ENCODE results near the gene VEGFA. TPM values are rescaled to one million over a fixed set of nuclear protein-coding genes. Genes with fewer than 3 reads are reported as not detected.

VEGFA gene
- total RNA-seq, 4 donors from 2014 or later, result 39.2 to 58.5 (median 45.0) TPM

DNA sequence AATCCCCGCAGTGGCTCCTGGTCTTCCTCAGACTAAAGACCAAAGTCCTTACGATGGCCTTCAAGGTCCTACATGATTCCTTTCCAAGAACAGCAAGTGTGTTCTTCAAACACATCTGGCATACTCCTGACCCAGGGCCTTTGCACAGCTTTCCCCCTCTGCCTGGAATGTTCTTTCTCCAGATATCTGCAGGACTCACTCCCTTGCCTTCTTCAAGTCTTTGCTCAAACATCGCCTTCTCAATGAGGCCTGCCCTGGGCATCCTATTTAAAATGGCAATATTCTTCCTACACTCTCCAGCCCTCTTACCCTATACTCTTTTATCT lies 30.2 kb downstream of the VEGFA start:
- Histone ChIP-seq H3K4me1 (peaks cover 0 to 18% (median 0%) of the 10 kb centered on the region in 4 donors), H3K27me3 (no peaks in the 10 kb centered on the region), H3K36me3 (no peaks in the 10 kb centered on the region), H3K9me3 (no peaks in the 10 kb centered on the region), H3K27ac (replicated peaks in 1 of 4) (no peak overlapping the region), H3K4me3 (no peak overlapping the region)
- TF ChIP-seq POLR2A (IDR thresholded peaks at IDR 0.05; ENCODE audit: low read depth), result no peak
- no peak for TF ChIP-seq EP300 (IDR thresholded peaks at IDR 0.05)
- 64% methylated on average over 3 of the region's 3 CpGs for WGBS
- no peak for DNase-seq (ENCODE audit: extremely low spot score)
- intact Hi-C loops (cut with DNase I), result no loop called here

DNA sequence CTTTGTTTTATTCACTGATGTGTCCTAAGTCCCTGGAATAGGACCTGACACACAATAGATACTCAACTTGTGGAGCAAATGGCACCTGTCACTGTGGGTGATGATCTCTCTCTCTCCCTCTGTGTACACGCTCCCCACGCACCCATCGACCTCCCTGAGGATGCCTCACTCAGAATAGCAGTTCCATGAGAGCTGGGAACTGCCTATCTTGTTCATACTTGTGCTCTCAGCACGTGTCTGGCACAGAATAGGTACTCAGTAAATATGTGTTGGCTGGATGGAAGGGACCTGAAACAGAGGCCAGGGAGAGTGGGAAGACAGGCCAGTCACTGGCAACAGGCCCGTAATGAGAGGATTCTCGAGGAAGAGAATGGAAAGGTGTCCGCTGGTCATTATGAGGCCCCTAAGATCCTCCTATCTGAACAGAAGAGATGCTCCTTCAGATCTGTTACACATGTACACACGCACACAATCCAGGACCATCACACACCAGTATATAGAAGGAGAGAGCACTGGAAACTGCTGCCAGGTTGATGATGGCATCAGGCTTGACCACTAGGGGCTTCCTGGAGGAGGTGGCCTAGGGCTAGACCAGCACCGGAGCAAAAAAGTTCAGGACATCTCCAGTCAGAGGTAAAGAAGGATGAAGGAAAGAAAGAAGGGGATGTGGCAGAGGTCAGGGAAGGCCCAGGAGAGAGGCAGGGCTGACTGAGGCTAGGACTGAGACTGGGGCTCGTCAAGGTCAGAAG lies 30.9 kb downstream of the VEGFA start:
- Histone ChIP-seq H3K27me3 (no peaks in the 10 kb centered on the region), H3K27ac (replicated peaks in 1 of 4) (no peak overlapping the region), H3K9me3 (no peaks in the 10 kb centered on the region), H3K4me1 (peaks cover 0 to 18% (median 0%) of the 10 kb centered on the region in 4 donors), H3K4me3 (no peak overlapping the region), H3K36me3 (no peaks in the 10 kb centered on the region)
- TF ChIP-seq POLR2AphosphoS5 (IDR thresholded peaks at IDR 0.05) (no peak), EP300 (IDR thresholded peaks at IDR 0.05) (no peak)
- no peak for DNase-seq (ENCODE audit: extremely low spot score)
- WGBS, result 89% methylated on average over 10 of the region's 10 CpGs
- intact Hi-C loops (cut with DNase I), result no loop called here

DNA sequence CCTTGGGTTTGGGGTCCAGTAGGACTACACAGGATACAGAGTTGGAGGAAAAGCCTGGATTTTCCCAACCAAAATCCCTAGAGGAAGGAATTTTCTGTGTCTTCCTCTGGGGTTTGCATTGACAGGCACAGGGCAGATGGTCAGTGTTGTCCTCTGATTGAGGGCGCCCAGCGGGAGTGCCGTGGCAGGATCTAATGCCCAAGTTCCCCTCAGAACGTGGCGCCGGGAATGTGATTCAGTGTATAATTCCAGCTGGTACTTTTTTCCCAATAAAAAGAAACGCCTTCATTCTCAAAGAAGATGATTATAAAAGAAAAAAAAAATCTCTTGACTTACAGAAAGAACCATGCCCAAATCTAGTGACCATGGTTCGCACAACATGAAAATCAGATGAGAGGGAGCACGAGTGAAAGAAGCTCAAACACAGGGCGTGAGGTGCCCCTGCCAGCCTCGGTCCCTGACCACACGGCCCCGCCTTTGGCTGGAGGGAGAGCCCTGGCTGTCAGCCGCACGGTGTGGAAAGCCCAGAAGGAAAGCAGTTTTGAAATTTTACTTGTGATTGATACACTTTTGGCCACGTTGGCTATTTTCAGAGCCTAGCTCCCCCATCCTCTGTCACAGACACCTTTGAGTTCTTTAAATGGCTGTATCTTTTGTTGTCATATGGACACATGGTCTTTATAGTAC lies 31.6 kb downstream of the VEGFA start:
- DNase-seq (ENCODE audit: extremely low spot score), result no peak
- intact Hi-C loops (cut with DNase I), result no loop called here
- WGBS, result 83% methylated on average over 16 of the region's 16 CpGs

DNA sequence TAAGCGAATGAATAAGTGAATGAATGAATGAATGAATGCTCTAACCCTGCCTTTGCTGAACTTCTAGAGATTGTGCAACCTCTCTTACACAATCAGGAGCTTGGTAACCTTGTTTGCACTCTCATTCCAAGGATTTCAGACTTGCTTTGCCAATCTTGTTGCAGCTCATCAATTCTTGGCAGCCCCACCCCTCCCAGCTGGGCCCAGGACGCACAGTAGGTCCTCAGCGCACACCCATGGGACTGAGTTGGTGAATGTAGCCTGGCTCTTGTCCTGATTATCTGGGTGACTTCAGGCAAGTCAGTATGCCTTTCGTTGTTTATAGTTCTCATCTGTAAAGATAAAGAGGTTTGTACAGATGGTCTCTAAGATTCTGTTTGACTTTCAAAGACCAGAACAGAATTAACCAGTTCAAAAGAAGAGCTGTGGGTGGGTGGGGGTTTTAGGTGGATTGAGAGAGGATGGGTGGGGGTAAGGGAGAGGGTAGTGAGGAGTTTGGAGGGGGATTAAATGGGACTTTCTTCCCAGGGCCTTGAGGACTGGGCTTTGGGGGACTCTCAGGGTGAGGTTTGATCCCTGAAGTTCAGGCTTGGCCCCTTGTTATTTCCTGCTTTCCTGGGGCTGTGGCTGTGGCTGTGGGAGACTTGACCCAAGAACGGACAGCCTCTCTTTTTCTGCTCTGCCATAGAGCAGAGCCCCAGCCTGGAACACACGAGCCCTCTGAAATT lies 33.2 kb downstream of the VEGFA start:
- no peak for TF ChIP-seq EP300 (IDR thresholded peaks at IDR 0.05)
- Histone ChIP-seq H3K27ac (replicated peaks in 1 of 4) (no peak overlapping the region), H3K9me3 (no peaks in the 10 kb centered on the region), H3K36me3 (no peaks in the 10 kb centered on the region), H3K4me1 (peaks cover 0 to 16% (median 0%) of the 10 kb centered on the region in 4 donors), H3K27me3 (no peaks in the 10 kb centered on the region), H3K4me3 (no peak overlapping the region)
- WGBS, result 62% methylated on average over 6 of the region's 6 CpGs
- intact Hi-C loops (cut with DNase I), result no loop called here
- no peak for DNase-seq (ENCODE audit: extremely low spot score)

More for the DNA sequence above, 31.6 kb downstream of the VEGFA start:
- no peak for TF ChIP-seq POLR2A (IDR thresholded peaks at IDR 0.05; ENCODE audit: low read depth)
- TF ChIP-seq POLR2AphosphoS5 (IDR thresholded peaks at IDR 0.05), result no peak
- TF ChIP-seq, protein P1, sequence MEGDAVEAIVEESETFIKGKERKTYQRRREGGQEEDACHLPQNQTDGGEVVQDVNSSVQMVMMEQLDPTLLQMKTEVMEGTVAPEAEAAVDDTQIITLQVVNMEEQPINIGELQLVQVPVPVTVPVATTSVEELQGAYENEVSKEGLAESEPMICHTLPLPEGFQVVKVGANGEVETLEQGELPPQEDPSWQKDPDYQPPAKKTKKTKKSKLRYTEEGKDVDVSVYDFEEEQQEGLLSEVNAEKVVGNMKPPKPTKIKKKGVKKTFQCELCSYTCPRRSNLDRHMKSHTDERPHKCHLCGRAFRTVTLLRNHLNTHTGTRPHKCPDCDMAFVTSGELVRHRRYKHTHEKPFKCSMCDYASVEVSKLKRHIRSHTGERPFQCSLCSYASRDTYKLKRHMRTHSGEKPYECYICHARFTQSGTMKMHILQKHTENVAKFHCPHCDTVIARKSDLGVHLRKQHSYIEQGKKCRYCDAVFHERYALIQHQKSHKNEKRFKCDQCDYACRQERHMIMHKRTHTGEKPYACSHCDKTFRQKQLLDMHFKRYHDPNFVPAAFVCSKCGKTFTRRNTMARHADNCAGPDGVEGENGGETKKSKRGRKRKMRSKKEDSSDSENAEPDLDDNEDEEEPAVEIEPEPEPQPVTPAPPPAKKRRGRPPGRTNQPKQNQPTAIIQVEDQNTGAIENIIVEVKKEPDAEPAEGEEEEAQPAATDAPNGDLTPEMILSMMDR (IDR thresholded peaks at IDR 0.05), result no peak
- TF ChIP-seq EP300 (IDR thresholded peaks at IDR 0.05), result no peak
- H3K4me1 ChIP-seq, result peaks cover 0 to 18% (median 0%) of the 10 kb centered on the region in 4 donors
- H3K27ac ChIP-seq (replicated peaks in 1 of 4), result no peak overlapping the region
- no peaks in the 10 kb centered on the region for H3K9me3 ChIP-seq
- no peak overlapping the region for H3K4me3 ChIP-seq
- no peaks in the 10 kb centered on the region for H3K27me3 ChIP-seq
- no peaks in the 10 kb centered on the region for H3K36me3 ChIP-seq

DNA sequence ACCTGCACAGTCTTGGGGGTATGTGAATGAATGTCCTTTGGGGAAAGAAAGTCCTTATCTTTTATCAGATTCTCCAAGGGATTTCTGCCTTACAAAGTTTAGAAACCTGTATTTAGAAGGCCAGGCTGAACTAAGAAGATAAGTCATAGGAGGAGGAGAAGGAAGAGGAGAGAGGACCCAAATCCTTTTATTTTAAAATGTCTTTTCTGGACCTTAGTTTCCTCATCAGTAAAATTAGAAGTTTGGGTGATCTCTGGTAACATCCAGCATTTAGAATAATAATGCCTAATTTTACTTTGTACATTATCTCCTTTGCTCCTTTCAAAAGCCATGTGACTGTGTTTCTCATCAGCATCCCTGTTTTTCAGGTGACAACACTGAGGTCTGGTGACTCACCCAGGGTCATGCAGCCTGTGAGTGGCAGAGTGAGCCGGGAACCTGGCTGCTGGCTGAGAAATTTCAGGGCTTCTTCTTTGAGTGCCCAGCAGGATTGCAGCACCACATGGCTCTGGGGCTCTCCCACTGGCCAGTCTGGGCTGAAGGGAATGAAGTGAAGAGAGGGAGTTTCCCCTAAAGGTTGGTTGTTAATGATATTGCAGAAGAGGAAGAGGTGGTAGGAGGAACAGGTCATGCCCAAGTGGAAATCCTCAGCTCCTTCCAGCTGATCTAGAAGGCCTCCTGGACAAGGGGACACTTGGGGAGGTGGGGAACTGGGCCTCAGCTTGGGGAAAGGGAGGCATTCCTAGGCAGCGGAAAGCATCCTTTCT lies 34.0 kb downstream of the VEGFA start:
- intact Hi-C loops (cut with DNase I), result no loop called here
- TF ChIP-seq POLR2AphosphoS5 (IDR thresholded peaks at IDR 0.05) (no peak), EP300 (IDR thresholded peaks at IDR 0.05) (no peak), POLR2A (IDR thresholded peaks at IDR 0.05; ENCODE audit: low read depth) (no peak)
- TF ChIP-seq, protein P1 (IDR thresholded peaks at IDR 0.05), result no peak
- no peaks in the 10 kb centered on the region for H3K36me3 ChIP-seq
- H3K9me3 ChIP-seq, result no peaks in the 10 kb centered on the region
- peaks cover 0 to 11% (median 0%) of the 10 kb centered on the region in 4 donors for H3K4me1 ChIP-seq
- H3K27ac ChIP-seq (replicated peaks in 1 of 4), result no peak overlapping the region
- no peak overlapping the region for H3K4me3 ChIP-seq
- WGBS, result 58% methylated on average over 2 of the region's 2 CpGs
- DNase-seq (ENCODE audit: extremely low spot score), result no peak
- no peaks in the 10 kb centered on the region for H3K27me3 ChIP-seq
